WTC11 (cell line): ENCODE results near the gene KDM2B. TPM values are rescaled to one million over a fixed set of nuclear protein-coding genes. Genes with fewer than 3 reads are reported as not detected.

Experiments used
- ATAC-seq: fragments of 200-7000 bp; cut with Tn5 transposase; 2 replicates; pipeline ENCODE4 v1.10.0; 2021; ENCODE audit warnings: mild to moderate bottlenecking, moderate library complexity
- CTCF ChIA-PET: fragments of 300-600 bp; sonication (Branson Sonifier 250); formaldehyde crosslinking; loops from one replicate; lab custom pipeline; 2021; ENCODE audit warnings: antibody characterized with exemption; lab: Charles Lee
- POLR2A ChIA-PET: fragments of 350-600 bp; sonication (Branson Sonifier 250); formaldehyde crosslinking; loops from one replicate; lab custom pipeline; 2021; ENCODE audit warnings: antibody characterized with exemption; lab: Charles Lee
- DNase-seq: peaks from one replicate; pipeline ENCODE4 v3.0.0; 2021; ENCODE audit warnings: low spot score
- H3K27ac Mint-ChIP-seq: 2 replicates; pipeline ENCODE4 v1.8.0; 2021; ENCODE audit warnings: mixed read lengths
- H3K27me3 Mint-ChIP-seq: 2 replicates; pipeline ENCODE4 v1.8.0; 2021; ENCODE audit warnings: low read depth, mild to moderate bottlenecking, moderate library complexity, mixed read lengths
- H3K36me3 Mint-ChIP-seq: 2 replicates; pipeline ENCODE4 v1.8.0; 2021; ENCODE audit warnings: mixed read lengths
- H3K4me1 Mint-ChIP-seq: 2 replicates; pipeline ENCODE4 v1.8.0; 2022; ENCODE audit warnings: mixed read lengths
- H3K4me3 Mint-ChIP-seq: 2 replicates; pipeline ENCODE4 v1.8.0; 2021; ENCODE audit warnings: mild to moderate bottlenecking, moderate library complexity, mixed read lengths
- H3K9me3 Mint-ChIP-seq: 2 replicates; pipeline ENCODE4 v1.8.0; 2021; ENCODE audit warnings: mixed read lengths
- FOXK1 ChIP-seq: sonication (generic); formaldehyde crosslinking; IDR thresholded peaks from 2 replicates; pipeline ENCODE4 v1.8.0; 2022; ENCODE audit warnings: mild to moderate bottlenecking, moderate library complexity, missing genetic modification reagents
- MYBL2 ChIP-seq: sonication (generic); formaldehyde crosslinking; IDR thresholded peaks from 2 replicates; pipeline ENCODE4 v1.8.1; 2023; ENCODE audit warnings: mild to moderate bottlenecking, moderate library complexity, missing genetic modification reagents
- NFE2L1 ChIP-seq: sonication (generic); formaldehyde crosslinking; IDR thresholded peaks from 2 replicates; pipeline ENCODE4 v1.8.1; 2023; ENCODE audit warnings: missing genetic modification reagents
- RORB ChIP-seq: fragments of 250-450 bp; sonication (Bioruptor Pico); IDR thresholded peaks from 2 replicates; pipeline ENCODE4 v1.9.0; 2021; ENCODE audit warnings: mild to moderate bottlenecking
- SMAD3 ChIP-seq: sonication (generic); formaldehyde crosslinking; IDR thresholded peaks from 2 replicates; pipeline ENCODE4 v1.8.0; 2022; ENCODE audit warnings: missing genetic modification reagents, mild to moderate bottlenecking, borderline replicate concordance
- ZNF121 ChIP-seq: sonication (generic); formaldehyde crosslinking; IDR thresholded peaks from 2 replicates; pipeline ENCODE4 v1.8.0; 2023; ENCODE audit warnings: missing genetic modification reagents
- ZNF263 ChIP-seq: sonication (generic); formaldehyde crosslinking; IDR thresholded peaks from 2 replicates; pipeline ENCODE4 v1.8.1; 2022; ENCODE audit warnings: low read depth, mild to moderate bottlenecking, moderate library complexity, missing genetic modification reagents
- ZNF396 ChIP-seq: fragments of 250-450 bp; sonication (Bioruptor Pico); IDR thresholded peaks from 2 replicates; pipeline ENCODE4 v1.8.0; 2021; ENCODE audit warnings: mild to moderate bottlenecking, moderate library complexity, borderline replicate concordance
- total RNA-seq: library from RNA; stranded (reverse); gene quantifications from 3 replicates; pipeline ENCODE4 v1.2.3, GENCODE V29; 2021
- TF ChIP-seq, protein P1 (sequence below): fragments of 250-450 bp; sonication (Bioruptor Pico); IDR thresholded peaks from 2 replicates; pipeline ENCODE4 v1.9.0; 2021; ENCODE audit warnings: mild to moderate bottlenecking, borderline replicate concordance
- TF ChIP-seq, protein P2 (sequence below): sonication (generic); formaldehyde crosslinking; IDR thresholded peaks from 2 replicates; pipeline ENCODE4 v1.8.0; 2022; ENCODE audit warnings: mild to moderate bottlenecking, missing genetic modification reagents
- TF ChIP-seq, protein P3 (sequence below): sonication (generic); formaldehyde crosslinking; IDR thresholded peaks from 2 replicates; pipeline ENCODE4 v1.8.1; 2023; ENCODE audit warnings: mild to moderate bottlenecking, missing genetic modification reagents, moderate library complexity
- TF ChIP-seq, protein P4 (sequence below): sonication (generic); formaldehyde crosslinking; conservative IDR thresholded peaks from 2 replicates; pipeline ENCODE4 v1.8.1; 2023; ENCODE audit warnings: mild to moderate bottlenecking, low read depth, missing genetic modification reagents, moderate library complexity
- TF ChIP-seq, protein P5 (sequence below): sonication (generic); formaldehyde crosslinking; IDR thresholded peaks from 2 replicates; pipeline ENCODE4 v1.8.0; 2022; ENCODE audit warnings: mild to moderate bottlenecking, missing genetic modification reagents
- TF ChIP-seq, protein P6 (sequence below): fragments of 250-450 bp; sonication (Bioruptor Pico); IDR thresholded peaks from 2 replicates; pipeline ENCODE4 v1.9.0; 2021; ENCODE audit warnings: moderate library complexity, mild to moderate bottlenecking, inconsistent platforms, borderline replicate concordance

Gene KDM2B
- total RNA-seq, 1 experiment from 2014 or later = 147 TPM

DNA sequence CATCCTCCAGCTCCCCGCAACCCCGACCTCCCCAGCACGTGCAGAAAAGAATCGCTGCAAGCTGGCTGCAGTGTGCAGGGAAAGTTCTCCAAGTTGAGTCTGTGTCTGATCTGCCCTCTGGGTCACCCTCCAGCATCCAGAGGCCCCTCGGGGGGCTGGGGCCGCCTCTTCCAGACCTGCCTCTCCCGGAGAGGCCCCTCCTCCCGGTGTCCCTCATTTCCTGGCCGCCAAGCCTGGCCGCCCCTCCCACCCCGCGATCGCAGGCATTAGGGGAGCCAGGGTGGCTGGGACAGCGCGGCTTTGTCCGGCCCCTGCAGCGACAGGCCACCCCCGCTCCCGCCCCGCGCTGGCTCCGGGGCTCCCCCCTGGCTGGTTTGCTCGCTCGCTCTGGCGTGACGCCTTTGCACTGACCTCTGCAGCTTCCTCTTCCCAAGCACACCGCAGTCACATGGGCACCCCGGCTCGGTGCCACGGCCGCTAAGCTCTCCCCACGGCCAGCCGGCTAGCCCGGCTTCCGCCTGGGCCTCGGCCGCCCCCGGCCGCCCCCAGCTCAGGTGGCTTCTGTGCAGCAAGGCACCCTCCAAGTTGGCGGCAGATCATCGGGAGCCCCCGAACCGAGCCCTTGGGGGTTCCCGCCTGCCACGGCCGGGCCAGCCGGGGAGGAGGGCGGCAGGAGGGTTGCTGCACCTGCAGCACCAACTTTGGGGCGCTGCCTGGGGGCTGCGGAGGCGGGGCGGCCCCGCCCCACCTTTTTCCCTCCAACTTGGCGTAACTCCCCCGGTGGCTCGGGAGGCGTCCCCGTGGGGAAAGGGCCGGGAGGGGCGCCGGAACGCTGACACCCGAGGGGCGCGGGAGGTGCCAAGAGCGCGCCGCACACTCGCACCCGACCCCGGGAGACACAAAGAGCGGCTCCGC lies 43.7 kb downstream of the KDM2B start (continued):
- TF ChIP-seq, protein P1, sequence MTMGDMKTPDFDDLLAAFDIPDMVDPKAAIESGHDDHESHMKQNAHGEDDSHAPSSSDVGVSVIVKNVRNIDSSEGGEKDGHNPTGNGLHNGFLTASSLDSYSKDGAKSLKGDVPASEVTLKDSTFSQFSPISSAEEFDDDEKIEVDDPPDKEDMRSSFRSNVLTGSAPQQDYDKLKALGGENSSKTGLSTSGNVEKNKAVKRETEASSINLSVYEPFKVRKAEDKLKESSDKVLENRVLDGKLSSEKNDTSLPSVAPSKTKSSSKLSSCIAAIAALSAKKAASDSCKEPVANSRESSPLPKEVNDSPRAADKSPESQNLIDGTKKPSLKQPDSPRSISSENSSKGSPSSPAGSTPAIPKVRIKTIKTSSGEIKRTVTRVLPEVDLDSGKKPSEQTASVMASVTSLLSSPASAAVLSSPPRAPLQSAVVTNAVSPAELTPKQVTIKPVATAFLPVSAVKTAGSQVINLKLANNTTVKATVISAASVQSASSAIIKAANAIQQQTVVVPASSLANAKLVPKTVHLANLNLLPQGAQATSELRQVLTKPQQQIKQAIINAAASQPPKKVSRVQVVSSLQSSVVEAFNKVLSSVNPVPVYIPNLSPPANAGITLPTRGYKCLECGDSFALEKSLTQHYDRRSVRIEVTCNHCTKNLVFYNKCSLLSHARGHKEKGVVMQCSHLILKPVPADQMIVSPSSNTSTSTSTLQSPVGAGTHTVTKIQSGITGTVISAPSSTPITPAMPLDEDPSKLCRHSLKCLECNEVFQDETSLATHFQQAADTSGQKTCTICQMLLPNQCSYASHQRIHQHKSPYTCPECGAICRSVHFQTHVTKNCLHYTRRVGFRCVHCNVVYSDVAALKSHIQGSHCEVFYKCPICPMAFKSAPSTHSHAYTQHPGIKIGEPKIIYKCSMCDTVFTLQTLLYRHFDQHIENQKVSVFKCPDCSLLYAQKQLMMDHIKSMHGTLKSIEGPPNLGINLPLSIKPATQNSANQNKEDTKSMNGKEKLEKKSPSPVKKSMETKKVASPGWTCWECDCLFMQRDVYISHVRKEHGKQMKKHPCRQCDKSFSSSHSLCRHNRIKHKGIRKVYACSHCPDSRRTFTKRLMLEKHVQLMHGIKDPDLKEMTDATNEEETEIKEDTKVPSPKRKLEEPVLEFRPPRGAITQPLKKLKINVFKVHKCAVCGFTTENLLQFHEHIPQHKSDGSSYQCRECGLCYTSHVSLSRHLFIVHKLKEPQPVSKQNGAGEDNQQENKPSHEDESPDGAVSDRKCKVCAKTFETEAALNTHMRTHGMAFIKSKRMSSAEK = no peak
- TF ChIP-seq, protein P2, sequence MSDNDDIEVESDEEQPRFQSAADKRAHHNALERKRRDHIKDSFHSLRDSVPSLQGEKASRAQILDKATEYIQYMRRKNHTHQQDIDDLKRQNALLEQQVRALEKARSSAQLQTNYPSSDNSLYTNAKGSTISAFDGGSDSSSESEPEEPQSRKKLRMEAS (CRISPR knock-in tag) = peak; percentile 63; the same call in 1 of the 2 replicates

DNA sequence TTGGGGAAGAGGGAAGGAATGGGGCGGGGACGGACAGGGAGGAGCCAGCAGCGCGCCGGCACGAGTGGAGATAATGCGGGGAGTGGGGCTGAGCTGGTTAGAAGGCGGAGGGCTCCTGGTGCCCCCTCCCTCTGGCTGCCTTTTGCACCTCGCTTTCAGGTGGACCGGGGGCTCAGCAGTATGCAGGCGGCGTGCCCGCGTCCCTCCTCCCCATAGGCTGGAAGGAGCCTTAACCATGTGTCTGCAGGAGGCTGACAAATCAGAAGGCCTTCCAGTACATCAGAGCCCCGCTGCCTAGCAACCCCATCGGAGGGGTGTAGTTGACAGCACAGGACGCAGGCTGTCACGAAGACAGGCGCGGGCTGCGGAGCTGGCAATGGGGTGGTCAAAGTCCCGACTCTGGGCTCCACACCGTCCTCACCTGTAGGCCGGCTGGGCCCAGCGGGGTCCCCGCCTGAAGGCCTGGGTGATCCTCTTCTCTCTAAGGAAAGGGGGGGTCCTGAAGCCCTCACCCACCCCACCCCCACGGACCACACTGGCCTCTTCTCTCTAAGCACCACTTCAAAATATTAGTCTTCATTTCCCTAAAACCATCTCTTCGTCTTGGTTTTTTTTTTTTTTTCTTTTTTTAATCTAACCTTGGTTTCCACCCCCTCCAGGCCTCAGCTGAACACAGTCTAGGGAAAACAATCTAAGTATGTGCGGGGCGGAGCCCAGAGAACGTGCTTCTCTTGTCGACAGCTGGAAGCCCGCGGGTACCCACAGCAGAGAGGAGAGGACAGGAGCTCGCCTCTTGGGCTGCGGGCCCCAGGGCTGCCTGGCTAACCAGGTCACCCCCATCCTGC lies 44.5 kb downstream of the KDM2B start:
- no peak overlapping the region for H3K27ac Mint-ChIP-seq
- peaks cover 32% of the 10 kb centered on the region for H3K36me3 Mint-ChIP-seq
- H3K9me3 Mint-ChIP-seq = no peaks in the 10 kb centered on the region
- DNase-seq (peak; percentile 88), ATAC-seq (peak; percentile 71)
- ChIA-PET POLR2A (interaction anchor here (0.5 to 1.5 kb wide), 5 partner anchors 33 to 91 kb away, joined by 3 to 13 read pairs (median 5); no protein-coding TSS in a partner anchor), CTCF (interaction anchor here (0.6 to 2.6 kb wide), 10 partner anchors 16 to 258 kb away, joined by 3 to 10 read pairs (median 5); partner anchors contain the start of gene ORAI1)
- peaks cover 9% of the 10 kb centered on the region for H3K27me3 Mint-ChIP-seq
- peak overlapping the region; percentile 65 for H3K4me3 Mint-ChIP-seq
- H3K4me1 Mint-ChIP-seq = peaks cover 66% of the 10 kb centered on the region
- TF ChIP-seq, protein P2 (CRISPR knock-in tag) = peak; percentile 82
- TF ChIP-seq NFE2L1 (CRISPR knock-in tag) = no peak; the same call in 1 of the 2 replicates
- TF ChIP-seq ZNF121 = no peak
- TF ChIP-seq ZNF263 = no peak; the same call in 1 of the 2 replicates
- TF ChIP-seq MYBL2 (CRISPR knock-in tag) = no peak
- TF ChIP-seq ZNF396 (CRISPR knock-in tag) = no peak
- TF ChIP-seq SMAD3 (CRISPR knock-in tag) = 0 out of 2 replicates have a peak, but pooled peaks have one; percentile 23
- TF ChIP-seq, protein P3, sequence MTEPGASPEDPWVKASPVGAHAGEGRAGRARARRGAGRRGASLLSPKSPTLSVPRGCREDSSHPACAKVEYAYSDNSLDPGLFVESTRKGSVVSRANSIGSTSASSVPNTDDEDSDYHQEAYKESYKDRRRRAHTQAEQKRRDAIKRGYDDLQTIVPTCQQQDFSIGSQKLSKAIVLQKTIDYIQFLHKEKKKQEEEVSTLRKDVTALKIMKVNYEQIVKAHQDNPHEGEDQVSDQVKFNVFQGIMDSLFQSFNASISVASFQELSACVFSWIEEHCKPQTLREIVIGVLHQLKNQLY = no peak
- no peak for TF ChIP-seq RORB (CRISPR knock-in tag)
- TF ChIP-seq, protein P4, sequence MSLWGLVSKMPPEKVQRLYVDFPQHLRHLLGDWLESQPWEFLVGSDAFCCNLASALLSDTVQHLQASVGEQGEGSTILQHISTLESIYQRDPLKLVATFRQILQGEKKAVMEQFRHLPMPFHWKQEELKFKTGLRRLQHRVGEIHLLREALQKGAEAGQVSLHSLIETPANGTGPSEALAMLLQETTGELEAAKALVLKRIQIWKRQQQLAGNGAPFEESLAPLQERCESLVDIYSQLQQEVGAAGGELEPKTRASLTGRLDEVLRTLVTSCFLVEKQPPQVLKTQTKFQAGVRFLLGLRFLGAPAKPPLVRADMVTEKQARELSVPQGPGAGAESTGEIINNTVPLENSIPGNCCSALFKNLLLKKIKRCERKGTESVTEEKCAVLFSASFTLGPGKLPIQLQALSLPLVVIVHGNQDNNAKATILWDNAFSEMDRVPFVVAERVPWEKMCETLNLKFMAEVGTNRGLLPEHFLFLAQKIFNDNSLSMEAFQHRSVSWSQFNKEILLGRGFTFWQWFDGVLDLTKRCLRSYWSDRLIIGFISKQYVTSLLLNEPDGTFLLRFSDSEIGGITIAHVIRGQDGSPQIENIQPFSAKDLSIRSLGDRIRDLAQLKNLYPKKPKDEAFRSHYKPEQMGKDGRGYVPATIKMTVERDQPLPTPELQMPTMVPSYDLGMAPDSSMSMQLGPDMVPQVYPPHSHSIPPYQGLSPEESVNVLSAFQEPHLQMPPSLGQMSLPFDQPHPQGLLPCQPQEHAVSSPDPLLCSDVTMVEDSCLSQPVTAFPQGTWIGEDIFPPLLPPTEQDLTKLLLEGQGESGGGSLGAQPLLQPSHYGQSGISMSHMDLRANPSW (CRISPR knock-in tag) = no peak
- TF ChIP-seq, protein P1 = no peak
- TF ChIP-seq FOXK1 = 0 out of 2 replicates have a peak, but pooled peaks have one; percentile 41
- TF ChIP-seq, protein P5, sequence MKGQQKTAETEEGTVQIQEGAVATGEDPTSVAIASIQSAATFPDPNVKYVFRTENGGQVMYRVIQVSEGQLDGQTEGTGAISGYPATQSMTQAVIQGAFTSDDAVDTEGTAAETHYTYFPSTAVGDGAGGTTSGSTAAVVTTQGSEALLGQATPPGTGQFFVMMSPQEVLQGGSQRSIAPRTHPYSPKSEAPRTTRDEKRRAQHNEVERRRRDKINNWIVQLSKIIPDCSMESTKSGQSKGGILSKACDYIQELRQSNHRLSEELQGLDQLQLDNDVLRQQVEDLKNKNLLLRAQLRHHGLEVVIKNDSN (CRISPR knock-in tag) = no peak
- TF ChIP-seq, protein P6, sequence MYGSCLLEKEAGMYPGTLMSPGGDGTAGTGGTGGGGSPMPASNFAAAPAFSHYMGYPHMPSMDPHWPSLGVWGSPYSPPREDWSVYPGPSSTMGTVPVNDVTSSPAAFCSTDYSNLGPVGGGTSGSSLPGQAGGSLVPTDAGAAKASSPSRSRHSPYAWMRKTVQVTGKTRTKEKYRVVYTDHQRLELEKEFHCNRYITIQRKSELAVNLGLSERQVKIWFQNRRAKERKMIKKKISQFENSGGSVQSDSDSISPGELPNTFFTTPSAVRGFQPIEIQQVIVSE (CRISPR knock-in tag) = no peak
